K562 (cell line): ENCODE results near the gene BTN3A1. TPM values are rescaled to one million over a fixed set of nuclear protein-coding genes. Genes with fewer than 3 reads are reported as not detected.

Experiments
- ARID4B ChIP-seq: sonication (generic); formaldehyde crosslinking; IDR thresholded peaks from 2 replicates; pipeline ENCODE4 v1.8.0; 2022; ENCODE audit warnings: mild to moderate bottlenecking, missing genetic modification reagents
- BMI1 ChIP-seq: fragments of 150-350 bp; IDR thresholded peaks from 2 replicates; pipeline ENCODE4 v1.6.1; 2014; ENCODE audit warnings: low read length
- EGR1 ChIP-seq: fragments of 450-650 bp; conservative IDR thresholded peaks from 2 replicates; pipeline ENCODE4 v1.6.1; 2017; ENCODE audit warnings: mild to moderate bottlenecking
- ELF1 ChIP-seq: fragments of 200-800 bp; sonication (Bioruptor generic); IDR thresholded peaks from 2 replicates; pipeline ENCODE4 v1.6.1; 2016; ENCODE audit warnings: missing genetic modification characterization, missing compliant biosample characterization
- FOXO4 ChIP-seq: fragments of 450-650 bp; formaldehyde crosslinking; IDR thresholded peaks from 2 replicates; pipeline ENCODE4 v1.4.0; 2020; ENCODE audit warnings: mild to moderate bottlenecking, moderate library complexity
- HNRNPLL ChIP-seq: fragments of 200-400 bp; formaldehyde crosslinking; IDR thresholded peaks from 2 replicates; pipeline ENCODE4 v1.6.1; 2017; ENCODE audit warnings: low read length, low read depth, mild to moderate bottlenecking; ENCODE audit not compliant: poor library complexity, severe bottlenecking
- KDM1A ChIP-seq, 2 experiments: fragments of 450-650 bp; IDR thresholded peaks; 2 replicates each; pipeline ENCODE4 v1.6.1; 2016; ENCODE audit warnings: mild to moderate bottlenecking in 2 of 2
- MIER1 ChIP-seq: fragments of 450-650 bp; IDR thresholded peaks from 2 replicates; pipeline ENCODE4 v1.6.1; 2016; ENCODE audit warnings: antibody characterized with exemption, mild to moderate bottlenecking, low read depth
- NBN ChIP-seq: fragments of 450-650 bp; IDR thresholded peaks from 2 replicates; pipeline ENCODE4 v1.6.1; 2016; ENCODE audit warnings: low read depth, mild to moderate bottlenecking
- NKRF ChIP-seq: fragments of 450-650 bp; IDR thresholded peaks from 2 replicates; pipeline ENCODE4 v1.6.1; 2016; ENCODE audit warnings: borderline replicate concordance
- NR3C1 ChIP-seq: sonication (generic); formaldehyde crosslinking; IDR thresholded peaks from 2 replicates; pipeline ENCODE4 v1.8.1; 2022; ENCODE audit warnings: missing genetic modification reagents
- PHB2 ChIP-seq: fragments of 450-650 bp; IDR thresholded peaks from 2 replicates; pipeline ENCODE4 v1.6.1; 2017; ENCODE audit warnings: low read depth
- PML ChIP-seq: IDR thresholded peaks from 2 replicates; pipeline ENCODE4 v1.6.1; 2012; ENCODE audit warnings: low read length, inconsistent platforms
- SOX6 ChIP-seq: fragments of 450-650 bp; IDR thresholded peaks from 2 replicates; pipeline ENCODE4 v1.6.1; 2014; ENCODE audit warnings: mild to moderate bottlenecking
- SP2 ChIP-seq: IDR thresholded peaks from 2 replicates; pipeline ENCODE4 v1.6.1; 2011; ENCODE audit warnings: mild to moderate bottlenecking, low read depth, low read length, moderate library complexity; ENCODE audit not compliant: poor library complexity, severe bottlenecking; ENCODE audit errors: extremely low read depth
- ZNF512 ChIP-seq: IDR thresholded peaks from 2 replicates; pipeline ENCODE4 v1.6.1; 2016; ENCODE audit warnings: missing genetic modification characterization, missing compliant biosample characterization
- polyA plus RNA-seq, 8 experiments: library from polyadenylated mRNA; depleted of rRNA in 4 of 8; stranded (reverse) in 5 of 8; unstranded in 3 of 8; fragments of >200 nt; fragmentation: Nextera tagmentation in 2 of 8; fragmentation: Illumina TruSeq in 1 of 8; extraction: Ambion mirVana in 2 of 8; extraction: Trizol in 1 of 8; gene quantifications; 2 replicates each; pipeline versions ENCODE4 v1.2.1 to v1.2.3, GENCODE V29; 2011 to 2014; ENCODE audit warnings: inconsistent platforms in 1 of 8, missing spikeins in 1 of 8
- total RNA-seq, 7 experiments: library from RNA; depleted of rRNA in 6 of 7; stranded (reverse); fragments of >200 nt in 6 of 7; fragmentation: Illumina TruSeq in 2 of 7; extraction: Trizol in 2 of 7; gene quantifications; 2 replicates each; pipeline versions ENCODE4 v1.2.1 to v1.2.3, GENCODE V29; 2011 to 2021; ENCODE audit warnings: low replicate concordance in 1 of 7
- TF ChIP-seq, protein P1 (sequence below): sonication (generic); formaldehyde crosslinking; IDR thresholded peaks from 2 replicates; pipeline ENCODE4 v1.8.1; 2022; ENCODE audit warnings: missing genetic modification reagents

BTN3A1 gene
- total and polyA plus RNA-seq, 9 of the 15 experiments (the other 6 are each of a cell fraction or from before 2014, with no cell fraction given): 0.84 to 8.5 (median 3.9) TPM

DNA sequence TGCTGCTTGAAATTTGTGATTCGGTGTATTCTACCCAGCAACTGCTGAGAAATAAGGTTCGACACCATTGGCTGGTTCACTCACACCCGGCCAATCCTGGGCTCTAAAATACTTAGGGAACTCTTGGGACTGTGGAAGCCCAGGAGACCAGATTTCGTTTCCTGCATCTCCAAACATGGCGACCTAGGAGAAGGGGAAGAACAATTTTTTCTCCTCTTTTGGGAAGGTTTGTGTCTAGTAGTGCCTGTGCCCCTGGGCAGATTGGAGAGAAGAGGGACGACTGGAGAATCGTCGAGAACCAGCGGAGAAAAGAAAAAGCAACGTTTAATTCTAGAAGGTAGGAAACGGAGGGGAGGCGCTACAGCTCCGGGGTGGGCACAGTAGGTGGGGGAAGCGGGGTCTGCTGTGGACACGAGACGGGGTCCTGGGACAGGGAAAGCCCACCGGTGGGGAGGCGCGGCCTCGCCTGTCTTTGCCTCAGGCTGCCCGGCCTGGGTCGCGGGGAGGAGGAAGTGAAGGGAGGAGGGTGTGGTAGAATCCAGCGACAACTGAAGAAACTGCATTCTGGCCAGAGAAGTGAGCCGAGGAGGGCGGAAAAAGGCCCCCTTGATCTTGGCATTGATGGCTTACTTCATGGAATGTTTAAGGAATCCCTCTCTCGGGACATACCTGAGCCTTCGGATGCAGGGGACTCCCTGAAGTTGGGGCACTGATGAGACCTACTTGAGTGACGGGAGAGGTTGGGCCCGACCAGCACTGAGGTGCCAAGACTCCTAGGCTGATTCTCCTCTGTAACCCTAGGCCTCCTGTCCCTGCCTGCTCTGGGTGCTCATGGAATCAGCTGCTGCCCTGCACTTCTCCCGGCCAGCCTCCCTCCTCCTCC, 56.0 kb downstream of the BTN3A1 start, which contains the start of gene BTN2A1 (continued):
- TF ChIP-seq ARID4B (CRISPR knock-in tag) (peak; percentile 68; the same call in 1 of the 2 replicates), ZNF512 (tag) (peak; percentile 5), NBN (peak; percentile 60; the same call in 1 of the 2 replicates), ELF1 (tag) (peak; percentile 60; the same call in 1 of the 2 replicates), HNRNPLL (no peak), FOXO4 (CRISPR knock-in tag) (no peak), NR3C1 (CRISPR knock-in tag) (no peak), EGR1 (no peak; the same call in 1 of the 2 replicates), PML (peak; percentile 66; the same call in 1 of the 2 replicates), MIER1 (0 out of 2 replicates have a peak, but pooled peaks have one; percentile 29), NKRF (peak; percentile 86), PHB2 (no peak), KDM1A (IDR thresholded peaks at IDR 0.05) (no peak), BMI1 (no peak), SOX6 (no peak), SP2 (no peak)
- TF ChIP-seq, protein P1, sequence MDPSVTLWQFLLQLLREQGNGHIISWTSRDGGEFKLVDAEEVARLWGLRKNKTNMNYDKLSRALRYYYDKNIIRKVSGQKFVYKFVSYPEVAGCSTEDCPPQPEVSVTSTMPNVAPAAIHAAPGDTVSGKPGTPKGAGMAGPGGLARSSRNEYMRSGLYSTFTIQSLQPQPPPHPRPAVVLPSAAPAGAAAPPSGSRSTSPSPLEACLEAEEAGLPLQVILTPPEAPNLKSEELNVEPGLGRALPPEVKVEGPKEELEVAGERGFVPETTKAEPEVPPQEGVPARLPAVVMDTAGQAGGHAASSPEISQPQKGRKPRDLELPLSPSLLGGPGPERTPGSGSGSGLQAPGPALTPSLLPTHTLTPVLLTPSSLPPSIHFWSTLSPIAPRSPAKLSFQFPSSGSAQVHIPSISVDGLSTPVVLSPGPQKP (CRISPR knock-in tag): no peak
